SK-N-SH treated with all-trans-retinoic acid at 6 μM for 48 hours (cell line): Measurements from ENCODE around the gene KRT39.

Source experiments
- ATAC-seq: fragments of 200-7000 bp; cut with Tn5 transposase; 3 replicates; pipeline ENCODE4 v1.9.1; 2020; ENCODE audit warnings: mild to moderate bottlenecking, moderate library complexity
- ARNTL ChIP-seq: fragments of 450-650 bp; formaldehyde crosslinking; IDR thresholded peaks from 2 replicates; pipeline ENCODE4 v1.5.0; 2020; ENCODE audit warnings: low read depth, mild to moderate bottlenecking, moderate library complexity, borderline replicate concordance
- BACH2 ChIP-seq: fragments of 250-450 bp; sonication (Bioruptor Pico); IDR thresholded peaks from 2 replicates; pipeline ENCODE4 v1.9.0; 2021; ENCODE audit warnings: mild to moderate bottlenecking, borderline replicate concordance
- CREB5 ChIP-seq: fragments of 250-450 bp; sonication (Bioruptor Pico); IDR thresholded peaks from 2 replicates; pipeline ENCODE4 v1.5.1; 2020; ENCODE audit warnings: low read depth, mild to moderate bottlenecking, moderate library complexity
- CSDC2 ChIP-seq: fragments of 250-450 bp; sonication (Bioruptor Pico); IDR thresholded peaks from 2 replicates; pipeline ENCODE4 v1.5.0; 2020; ENCODE audit warnings: mild to moderate bottlenecking, moderate library complexity
- ESRRG ChIP-seq: fragments of 250-450 bp; sonication (Bioruptor Pico); IDR thresholded peaks from 2 replicates; pipeline ENCODE4 v1.6.1; 2021; ENCODE audit warnings: mild to moderate bottlenecking
- GLIS3 ChIP-seq: fragments of 250-450 bp; sonication (Bioruptor Pico); IDR thresholded peaks from 2 replicates; pipeline ENCODE4 v1.5.0; 2020; ENCODE audit warnings: mild to moderate bottlenecking, moderate library complexity
- ISL1 ChIP-seq: fragments of 250-450 bp; sonication (Bioruptor Pico); IDR thresholded peaks from 2 replicates; pipeline ENCODE4 v2.1.2; 2022; ENCODE audit warnings: mild to moderate bottlenecking, moderate library complexity
- OSR1 ChIP-seq: fragments of 250-450 bp; sonication (Bioruptor Pico); IDR thresholded peaks from 2 replicates; pipeline ENCODE4 v1.8.0; 2022; ENCODE audit warnings: moderate library complexity, mild to moderate bottlenecking, inconsistent platforms
- PPARA ChIP-seq: fragments of 250-450 bp; sonication (Bioruptor Pico); IDR thresholded peaks from 2 replicates; pipeline ENCODE4 v1.5.0; 2020; ENCODE audit warnings: mild to moderate bottlenecking, borderline replicate concordance
- RARB ChIP-seq: fragments of 250-450 bp; sonication (Bioruptor Pico); IDR thresholded peaks from 2 replicates; pipeline ENCODE4 v1.8.0; 2021; ENCODE audit warnings: mild to moderate bottlenecking, moderate library complexity
- SNAI2 ChIP-seq: fragments of 250-450 bp; sonication (Bioruptor Pico); IDR thresholded peaks from 2 replicates; pipeline ENCODE4 v1.5.0; 2020; ENCODE audit warnings: mild to moderate bottlenecking, moderate library complexity
- TCF4 ChIP-seq: fragments of 250-450 bp; sonication (Bioruptor Pico); IDR thresholded peaks from 2 replicates; pipeline ENCODE4 v1.8.0; 2021; ENCODE audit warnings: mild to moderate bottlenecking, moderate library complexity, borderline replicate concordance
- TOX ChIP-seq: fragments of 250-450 bp; sonication (Bioruptor Pico); IDR thresholded peaks from 2 replicates; pipeline ENCODE4 v1.8.0; 2021; ENCODE audit warnings: mild to moderate bottlenecking, moderate library complexity, borderline replicate concordance
- ZC3H10 ChIP-seq: fragments of 250-450 bp; sonication (Bioruptor Pico); IDR thresholded peaks from 2 replicates; pipeline ENCODE4 v1.5.1; 2021; ENCODE audit warnings: mild to moderate bottlenecking, moderate library complexity
- ZFP3 ChIP-seq: fragments of 250-450 bp; sonication (Bioruptor Pico); IDR thresholded peaks from 2 replicates; pipeline ENCODE4 v1.5.0; 2020; ENCODE audit warnings: mild to moderate bottlenecking, moderate library complexity
- ZFP30 ChIP-seq: fragments of 450-650 bp; formaldehyde crosslinking; IDR thresholded peaks from 2 replicates; pipeline ENCODE4 v1.5.0; 2022; ENCODE audit warnings: mild to moderate bottlenecking, moderate library complexity
- ZNF565 ChIP-seq: fragments of 450-650 bp; formaldehyde crosslinking; conservative IDR thresholded peaks from 2 replicates; pipeline ENCODE4 v1.5.0; 2020; ENCODE audit warnings: low read depth, mild to moderate bottlenecking, moderate library complexity
- ZNF70 ChIP-seq: fragments of 450-650 bp; formaldehyde crosslinking; IDR thresholded peaks from 2 replicates; pipeline ENCODE4 v1.5.0; 2020; ENCODE audit warnings: mild to moderate bottlenecking, moderate library complexity
- ZNF8 ChIP-seq: fragments of 450-650 bp; formaldehyde crosslinking; IDR thresholded peaks from 2 replicates; pipeline ENCODE4 v1.5.0; 2020; ENCODE audit warnings: mild to moderate bottlenecking, moderate library complexity
- TF ChIP-seq, protein P1 (sequence below): fragments of 250-450 bp; sonication (Bioruptor Pico); IDR thresholded peaks from 2 replicates; pipeline ENCODE4 v1.8.0; 2020; ENCODE audit warnings: mild to moderate bottlenecking, moderate library complexity, borderline replicate concordance
- TF ChIP-seq, protein P2 (sequence below): fragments of 250-450 bp; sonication (Bioruptor Pico); IDR thresholded peaks from 2 replicates; pipeline ENCODE4 v1.8.0; 2021; ENCODE audit warnings: low read depth, mild to moderate bottlenecking, moderate library complexity, borderline replicate concordance
- TF ChIP-seq, protein P3 (sequence below): fragments of 250-450 bp; sonication (Bioruptor Pico); IDR thresholded peaks from 2 replicates; pipeline ENCODE4 v1.5.1; 2021; ENCODE audit warnings: mild to moderate bottlenecking, moderate library complexity

KRT39 gene

DNA sequence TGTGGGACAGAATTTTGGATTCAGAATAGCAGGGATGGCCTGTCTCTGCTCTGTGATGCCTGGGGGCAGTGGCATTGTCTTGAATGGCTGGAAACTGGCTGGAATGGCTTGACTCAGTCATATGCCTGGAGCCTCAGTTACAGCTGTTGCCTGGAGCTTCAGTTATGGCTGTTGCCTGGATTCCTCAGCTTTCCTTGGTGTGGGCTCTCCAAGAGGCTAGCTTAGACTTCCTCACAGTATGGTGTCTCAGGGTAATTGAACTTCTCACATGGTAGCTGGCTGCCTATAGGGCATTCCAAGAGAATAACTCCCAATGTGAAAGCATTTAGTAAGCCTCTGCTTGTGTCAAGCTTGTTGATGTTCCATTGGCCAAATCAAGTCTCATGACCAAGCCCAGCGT is 50.4 kb downstream of the KRT39 start:
- no peak for ATAC-seq
- TF ChIP-seq, protein P1, sequence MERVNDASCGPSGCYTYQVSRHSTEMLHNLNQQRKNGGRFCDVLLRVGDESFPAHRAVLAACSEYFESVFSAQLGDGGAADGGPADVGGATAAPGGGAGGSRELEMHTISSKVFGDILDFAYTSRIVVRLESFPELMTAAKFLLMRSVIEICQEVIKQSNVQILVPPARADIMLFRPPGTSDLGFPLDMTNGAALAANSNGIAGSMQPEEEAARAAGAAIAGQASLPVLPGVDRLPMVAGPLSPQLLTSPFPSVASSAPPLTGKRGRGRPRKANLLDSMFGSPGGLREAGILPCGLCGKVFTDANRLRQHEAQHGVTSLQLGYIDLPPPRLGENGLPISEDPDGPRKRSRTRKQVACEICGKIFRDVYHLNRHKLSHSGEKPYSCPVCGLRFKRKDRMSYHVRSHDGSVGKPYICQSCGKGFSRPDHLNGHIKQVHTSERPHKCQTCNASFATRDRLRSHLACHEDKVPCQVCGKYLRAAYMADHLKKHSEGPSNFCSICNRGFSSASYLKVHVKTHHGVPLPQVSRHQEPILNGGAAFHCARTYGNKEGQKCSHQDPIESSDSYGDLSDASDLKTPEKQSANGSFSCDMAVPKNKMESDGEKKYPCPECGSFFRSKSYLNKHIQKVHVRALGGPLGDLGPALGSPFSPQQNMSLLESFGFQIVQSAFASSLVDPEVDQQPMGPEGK (CRISPR knock-in tag), result no peak
- no peak for TF ChIP-seq RARB (CRISPR knock-in tag)
- TF ChIP-seq BACH2 (CRISPR knock-in tag), result no peak
- no peak for TF ChIP-seq ESRRG (CRISPR knock-in tag)
- no peak for TF ChIP-seq ISL1 (CRISPR knock-in tag)
- TF ChIP-seq CREB5, result no peak
- TF ChIP-seq CSDC2 (CRISPR knock-in tag), result no peak
- TF ChIP-seq SNAI2 (CRISPR knock-in tag), result no peak
- TF ChIP-seq, protein P2, sequence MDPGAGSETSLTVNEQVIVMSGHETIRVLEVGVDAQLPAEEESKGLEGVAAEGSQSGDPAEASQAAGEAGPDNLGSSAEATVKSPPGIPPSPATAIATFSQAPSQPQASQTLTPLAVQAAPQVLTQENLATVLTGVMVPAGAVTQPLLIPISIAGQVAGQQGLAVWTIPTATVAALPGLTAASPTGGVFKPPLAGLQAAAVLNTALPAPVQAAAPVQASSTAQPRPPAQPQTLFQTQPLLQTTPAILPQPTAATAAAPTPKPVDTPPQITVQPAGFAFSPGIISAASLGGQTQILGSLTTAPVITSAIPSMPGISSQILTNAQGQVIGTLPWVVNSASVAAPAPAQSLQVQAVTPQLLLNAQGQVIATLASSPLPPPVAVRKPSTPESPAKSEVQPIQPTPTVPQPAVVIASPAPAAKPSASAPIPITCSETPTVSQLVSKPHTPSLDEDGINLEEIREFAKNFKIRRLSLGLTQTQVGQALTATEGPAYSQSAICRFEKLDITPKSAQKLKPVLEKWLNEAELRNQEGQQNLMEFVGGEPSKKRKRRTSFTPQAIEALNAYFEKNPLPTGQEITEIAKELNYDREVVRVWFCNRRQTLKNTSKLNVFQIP (CRISPR knock-in tag), result no peak
- no peak for TF ChIP-seq GLIS3 (CRISPR knock-in tag)
- no peak for TF ChIP-seq ARNTL
- TF ChIP-seq TOX (CRISPR knock-in tag), result no peak
- no peak for TF ChIP-seq ZNF70 (CRISPR knock-in tag)
- TF ChIP-seq ZNF565 (CRISPR knock-in tag), result no peak
- no peak for TF ChIP-seq TCF4 (CRISPR knock-in tag)
- no peak for TF ChIP-seq ZNF8 (CRISPR knock-in tag)
- TF ChIP-seq, all 23 proteins: peak for 0

DNA sequence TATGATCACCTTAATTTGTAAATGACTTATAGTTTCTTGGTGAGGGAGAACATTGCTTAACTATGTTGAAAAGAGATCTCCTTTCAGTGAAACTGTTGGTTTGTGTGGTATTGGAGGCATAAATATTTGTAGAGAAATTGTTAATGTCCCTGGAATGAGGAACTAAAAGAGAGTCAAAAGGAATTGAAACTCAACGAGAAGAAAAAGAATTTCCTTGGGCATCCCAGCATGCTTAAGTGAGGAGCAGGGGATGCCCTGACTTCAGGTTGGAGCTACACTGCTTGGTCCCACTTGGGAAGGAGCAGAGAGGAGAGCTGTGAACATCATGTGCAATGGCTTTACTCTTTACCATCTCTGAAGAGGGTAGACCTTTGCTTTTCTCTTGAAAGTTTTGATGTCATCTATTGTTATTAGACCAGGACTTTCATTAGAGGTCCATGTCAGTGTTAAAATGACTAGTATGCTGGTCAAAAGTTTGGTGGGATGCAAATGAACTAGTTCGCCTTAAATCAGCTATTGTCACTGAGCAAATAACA is 51.0 kb downstream of the KRT39 start:
- no peak for ATAC-seq

More for the DNA sequence above, 51.0 kb downstream of the KRT39 start:
- TF ChIP-seq TCF4 (CRISPR knock-in tag) (no peak), RARB (CRISPR knock-in tag) (no peak), ZNF70 (CRISPR knock-in tag) (no peak), ISL1 (CRISPR knock-in tag) (no peak), ZFP30 (no peak), CSDC2 (CRISPR knock-in tag) (no peak), CREB5 (no peak), PPARA (no peak), OSR1 (CRISPR knock-in tag) (no peak), GLIS3 (CRISPR knock-in tag) (no peak), ZFP3 (CRISPR knock-in tag) (no peak), ARNTL (no peak), ZC3H10 (no peak)
- TF ChIP-seq, protein P2 (CRISPR knock-in tag), result no peak
- TF ChIP-seq, protein P3, sequence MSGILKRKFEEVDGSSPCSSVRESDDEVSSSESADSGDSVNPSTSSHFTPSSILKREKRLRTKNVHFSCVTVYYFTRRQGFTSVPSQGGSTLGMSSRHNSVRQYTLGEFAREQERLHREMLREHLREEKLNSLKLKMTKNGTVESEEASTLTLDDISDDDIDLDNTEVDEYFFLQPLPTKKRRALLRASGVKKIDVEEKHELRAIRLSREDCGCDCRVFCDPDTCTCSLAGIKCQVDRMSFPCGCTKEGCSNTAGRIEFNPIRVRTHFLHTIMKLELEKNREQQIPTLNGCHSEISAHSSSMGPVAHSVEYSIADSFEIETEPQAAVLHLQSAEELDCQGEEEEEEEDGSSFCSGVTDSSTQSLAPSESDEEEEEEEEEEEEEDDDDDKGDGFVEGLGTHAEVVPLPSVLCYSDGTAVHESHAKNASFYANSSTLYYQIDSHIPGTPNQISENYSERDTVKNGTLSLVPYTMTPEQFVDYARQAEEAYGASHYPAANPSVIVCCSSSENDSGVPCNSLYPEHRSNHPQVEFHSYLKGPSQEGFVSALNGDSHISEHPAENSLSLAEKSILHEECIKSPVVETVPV (CRISPR knock-in tag), result no peak
